Measurements from ENCODE around the gene ZBTB16. TPM values are rescaled to one million over a fixed set of nuclear protein-coding genes. Genes with fewer than 3 reads are reported as not detected.

The ZBTB16 gene
- total and polyA plus RNA-seq, 2 of the 13 experiments (the other 11 are each of a cell fraction or from before 2014, with no cell fraction given) = not detected

DNA sequence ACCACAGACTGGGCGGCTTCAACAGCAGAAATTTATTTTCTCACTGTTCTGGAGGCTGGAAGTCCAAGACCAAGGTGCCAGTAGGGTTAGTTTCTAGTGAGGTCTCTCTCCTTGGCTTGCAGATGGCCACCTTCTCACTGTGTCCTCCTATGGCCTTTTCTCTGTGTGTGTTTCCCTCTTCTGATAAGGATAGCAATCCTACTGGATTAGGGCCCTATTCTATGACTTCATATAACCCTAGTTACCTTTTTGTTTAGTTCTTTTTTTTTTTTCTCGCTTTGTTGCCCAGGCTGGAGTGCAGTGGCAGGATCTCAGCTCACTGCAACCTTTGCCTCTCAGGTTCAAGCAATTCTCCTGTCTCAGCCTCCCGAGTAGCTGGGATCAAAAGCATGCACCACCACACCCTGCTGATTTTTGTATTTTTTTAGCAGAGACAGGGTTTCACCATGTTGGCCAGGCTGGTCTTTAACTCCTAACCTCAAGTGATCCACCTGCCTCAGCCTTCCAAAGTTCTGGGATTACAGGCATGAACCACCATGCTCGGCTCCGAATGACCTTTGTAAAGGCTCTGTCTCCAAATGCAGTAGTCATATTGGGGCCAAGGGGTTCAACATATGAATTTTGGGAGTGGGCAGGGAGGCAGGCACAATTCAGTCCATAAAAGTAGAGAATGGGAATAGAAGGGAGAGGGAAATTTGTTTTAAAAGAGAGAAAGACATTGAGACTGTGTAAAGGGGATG is 211.2 kb downstream of the ZBTB16 start (continued):
- TF ChIP-seq, protein P1, sequence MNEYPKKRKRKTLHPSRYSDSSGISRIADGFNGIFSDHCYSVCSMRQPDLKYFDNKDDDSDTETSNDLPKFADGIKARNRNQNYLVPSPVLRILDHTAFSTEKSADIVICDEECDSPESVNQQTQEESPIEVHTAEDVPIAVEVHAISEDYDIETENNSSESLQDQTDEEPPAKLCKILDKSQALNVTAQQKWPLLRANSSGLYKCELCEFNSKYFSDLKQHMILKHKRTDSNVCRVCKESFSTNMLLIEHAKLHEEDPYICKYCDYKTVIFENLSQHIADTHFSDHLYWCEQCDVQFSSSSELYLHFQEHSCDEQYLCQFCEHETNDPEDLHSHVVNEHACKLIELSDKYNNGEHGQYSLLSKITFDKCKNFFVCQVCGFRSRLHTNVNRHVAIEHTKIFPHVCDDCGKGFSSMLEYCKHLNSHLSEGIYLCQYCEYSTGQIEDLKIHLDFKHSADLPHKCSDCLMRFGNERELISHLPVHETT (CRISPR knock-in tag; conservative IDR thresholded peaks at IDR 0.05) = no peak
- TF ChIP-seq, protein P2, sequence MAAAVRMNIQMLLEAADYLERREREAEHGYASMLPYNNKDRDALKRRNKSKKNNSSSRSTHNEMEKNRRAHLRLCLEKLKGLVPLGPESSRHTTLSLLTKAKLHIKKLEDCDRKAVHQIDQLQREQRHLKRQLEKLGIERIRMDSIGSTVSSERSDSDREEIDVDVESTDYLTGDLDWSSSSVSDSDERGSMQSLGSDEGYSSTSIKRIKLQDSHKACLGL (CRISPR knock-in tag; IDR thresholded peaks at IDR 0.05) = no peak
- TF ChIP-seq SIX1 (CRISPR knock-in tag; IDR thresholded peaks at IDR 0.05; ENCODE audit: borderline replicate concordance) = no peak
- TF ChIP-seq RFXANK (CRISPR knock-in tag; IDR thresholded peaks at IDR 0.05) = no peak

DNA sequence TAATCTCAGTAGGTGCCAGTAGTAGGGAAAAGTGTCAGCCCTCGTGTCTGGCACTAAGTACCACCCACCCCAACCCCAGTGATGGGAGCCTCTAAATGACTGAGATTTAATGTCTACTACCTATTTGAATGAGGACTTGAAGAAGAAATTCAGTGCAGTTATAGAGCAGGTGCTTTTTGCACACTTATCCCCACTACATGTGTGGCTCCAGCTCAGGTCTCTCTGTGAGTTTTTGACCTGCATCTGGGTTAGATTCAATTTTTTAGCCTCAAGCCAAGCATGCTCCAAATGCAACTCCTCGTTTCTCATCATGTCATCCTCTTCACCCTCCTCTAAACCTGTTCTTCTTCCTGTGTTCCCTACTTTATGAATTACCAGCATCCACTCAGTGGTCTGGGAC is 211.8 kb downstream of the ZBTB16 start:
- H3K27ac ChIP-seq (ENCODE audit: extremely low read length, insufficient read depth, low read length) = no peak overlapping the region
- intact Hi-C loops (cut with micrococcal nuclease; ENCODE audit: unreplicated experiment) = no loop called here
- H4K20me1 ChIP-seq (ENCODE audit: insufficient read depth, low read length) = no peaks in the 10 kb centered on the region
- no peaks in the 10 kb centered on the region for H3K4me1 ChIP-seq (ENCODE audit: insufficient read depth, low read length)
- H3K27me3 ChIP-seq (ENCODE audit: control insufficient read depth in 1 of 2, insufficient read depth in 2 of 2, low read length in 2 of 2) = peaks cover 3 to 28% of the 10 kb centered on the region in 2 experiments; a peak in 4 of 5 replicates
- TF ChIP-seq, protein P3, sequence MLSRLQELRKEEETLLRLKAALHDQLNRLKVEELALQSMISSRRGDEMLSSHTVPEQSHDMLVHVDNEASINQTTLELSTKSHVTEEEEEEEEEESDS (CRISPR knock-in tag; IDR thresholded peaks at IDR 0.05; ENCODE audit: borderline replicate concordance) = no peak
- no peaks in the 10 kb centered on the region for H3K9me3 ChIP-seq (ENCODE audit: low read length)
- ChIA-PET CTCF (ENCODE audit: low intra/inter-chr PET ratio, low total read pairs) (no interaction called here), POLR2A (no interaction called here)
- no peak overlapping the region for H3K9ac ChIP-seq (ENCODE audit: insufficient read depth, low read depth, low read length)
- no peak overlapping the region for H3K4me2 ChIP-seq (ENCODE audit: low read depth, low read length)
- no peak overlapping the region for H3K4me3 ChIP-seq (replicated peaks in 1 of 3; ENCODE audit: insufficient read depth in 1 of 3, low read depth in 2 of 3, low read length in 3 of 3)
- in situ Hi-C loops (cut with HindIII; ENCODE audit: extremely low pct_ligation_motif_present, low pct_unique_long_range_greater_than_20kb) = loop anchor here (25.0 kb wide), 1 partner anchor 459 kb away; no protein-coding TSS in a partner anchor
- WGBS (ENCODE audit: low lambda C conversion rate) = 0% methylated on average over 2 of the region's 2 CpGs
- BruUV-seq (replicated peaks) = no TSS peak
- H2AFZ ChIP-seq (ENCODE audit: low read length) = no peak overlapping the region
- ATAC-seq = no peak
- H3K79me2 ChIP-seq (ENCODE audit: insufficient read depth, low read length) = no peaks in the 10 kb centered on the region
- FAIRE-seq = no peak
- DNase-seq (ENCODE audit: low spot score) = no peak
- H3K36me3 ChIP-seq (replicated peaks in 1 of 2; ENCODE audit: control insufficient read depth in 1 of 2, insufficient read depth in 2 of 2, low read length in 2 of 2) = no peaks in the 10 kb centered on the region

Data from HepG2 (cell line).